GM21360 (cell line): ENCODE data around the gene MPHOSPH9.

ENCODE experiments used
- ATAC-seq: cut with Tn5 transposase; IDR thresholded peaks from one replicate; pipeline ENCODE4 v1.9.1; 2021; ENCODE audit warnings: mild to moderate bottlenecking, moderate library complexity; ENCODE audit not compliant: unreplicated experiment

MPHOSPH9 gene

GRCh38 chr12:123104809-123105208 is 128.1 kb downstream of the MPHOSPH9 start:
- no peak for ATAC-seq
